ENCODE measurements around the gene NPTX1. TPM values are rescaled to one million over a fixed set of nuclear protein-coding genes. Genes with fewer than 3 reads are reported as not detected.
A peak's percentile ranks its signal among the peaks of the same experiment; 100 is the strongest.

The NPTX1 gene
- total and polyA plus RNA-seq, 2 donors = 1.4 to 2.3 TPM

DNA sequence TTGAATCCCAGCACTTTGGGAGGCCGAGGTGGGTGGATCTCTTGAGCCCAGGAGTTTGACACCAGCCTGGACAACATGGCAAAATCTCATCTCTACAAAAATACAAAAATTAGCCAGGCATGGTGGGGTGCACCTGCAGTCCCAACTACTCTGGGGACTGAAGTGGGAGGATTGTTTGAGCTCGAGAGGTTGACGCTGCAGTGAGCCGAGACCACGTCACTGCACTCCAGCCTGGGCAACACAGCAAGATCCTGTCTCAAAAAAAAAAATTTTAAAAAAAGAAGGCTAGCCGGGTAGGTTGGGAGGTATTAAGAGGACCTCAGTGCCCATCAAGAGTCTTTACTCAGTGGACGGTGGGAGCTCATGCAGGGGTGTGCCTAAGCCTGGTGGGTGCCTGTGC, 3.8 kb upstream of the NPTX1 start:
- Histone ChIP-seq H3K4me3 (ENCODE audit: low read depth, low read length) (no peak overlapping the region), H3K4me1 (ENCODE audit: insufficient read depth) (peaks cover 4% of the 10 kb centered on the region), H3K27ac (ENCODE audit: low read depth) (no peak overlapping the region), H3K36me3 (ENCODE audit: insufficient read depth) (no peaks in the 10 kb centered on the region)
- WGBS = 89% methylated on average over 7 of the region's 7 CpGs
- no peak for DNase-seq (ENCODE audit: extremely low spot score)

DNA sequence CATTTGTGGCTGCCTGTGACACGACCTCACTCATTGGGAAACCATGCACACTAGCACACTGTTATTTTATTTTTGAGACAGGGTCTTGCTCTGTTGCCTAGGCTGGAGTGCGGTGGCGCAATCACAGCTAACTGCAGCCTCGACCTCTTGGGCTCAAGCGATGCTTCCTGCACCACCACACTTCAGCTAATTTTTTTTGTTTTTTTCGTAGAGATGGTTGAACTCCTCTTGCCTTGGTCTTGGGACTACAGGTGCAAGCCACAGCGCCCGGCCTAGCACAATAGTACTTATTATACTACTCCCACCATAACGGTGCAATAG, 2.8 kb upstream of the NPTX1 start:
- Histone ChIP-seq H3K4me3 (ENCODE audit: low read depth, low read length) (no peak overlapping the region), H3K36me3 (ENCODE audit: insufficient read depth) (no peaks in the 10 kb centered on the region), H3K27ac (ENCODE audit: low read depth) (no peak overlapping the region), H3K4me1 (ENCODE audit: insufficient read depth) (peaks cover 4% of the 10 kb centered on the region)
- WGBS = 66% methylated on average over 9 of the region's 9 CpGs
- DNase-seq (ENCODE audit: extremely low spot score) = no peak

DNA sequence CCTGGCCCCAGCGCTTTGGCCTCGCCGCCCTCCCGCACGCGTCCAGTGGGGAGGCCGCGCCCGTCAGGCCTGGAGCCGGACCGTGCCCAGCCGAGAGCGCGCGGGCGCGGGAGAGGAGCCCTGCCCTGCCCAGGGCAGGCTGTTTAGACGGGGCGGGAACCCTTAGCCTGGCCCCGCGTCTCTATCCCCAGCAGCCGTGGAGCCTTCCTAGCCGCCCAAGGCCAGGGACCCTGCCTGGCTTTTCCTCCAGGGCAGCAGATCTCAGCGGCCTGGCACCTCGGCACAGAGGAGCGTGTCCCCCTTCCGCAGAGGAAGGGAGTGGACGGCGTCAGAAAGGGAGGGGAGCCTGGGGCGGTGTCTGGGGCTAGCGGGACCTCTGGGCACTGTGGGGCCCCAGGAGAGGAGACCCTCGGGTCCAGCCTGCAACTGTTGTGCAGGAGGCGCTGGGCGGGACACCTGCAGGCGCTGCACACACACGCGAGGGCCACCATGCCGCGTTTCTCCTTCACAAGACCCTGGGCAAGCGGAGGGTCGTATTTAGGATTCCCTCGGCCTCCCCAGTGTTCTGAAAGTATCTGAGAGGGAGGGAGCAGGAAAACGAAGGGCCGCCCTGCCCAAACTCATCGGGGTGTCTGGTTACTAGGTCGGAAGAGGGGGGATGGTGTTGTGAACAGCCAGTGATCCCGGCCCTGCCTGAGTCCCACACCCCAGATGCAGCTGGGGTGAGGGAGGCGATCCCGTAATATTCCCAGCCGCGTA, 2.3 kb upstream of the NPTX1 start:
- WGBS = 8% methylated on average over 51 of the region's 51 CpGs
- no peak overlapping the region for H3K27ac ChIP-seq (ENCODE audit: low read depth)
- DNase-seq (ENCODE audit: extremely low spot score) = no peak
- H3K36me3 ChIP-seq (ENCODE audit: insufficient read depth) = no peaks in the 10 kb centered on the region
- peaks cover 4% of the 10 kb centered on the region for H3K4me1 ChIP-seq (ENCODE audit: insufficient read depth)
- peak overlapping the region; percentile 20 for H3K4me3 ChIP-seq (ENCODE audit: low read depth, low read length)

DNA sequence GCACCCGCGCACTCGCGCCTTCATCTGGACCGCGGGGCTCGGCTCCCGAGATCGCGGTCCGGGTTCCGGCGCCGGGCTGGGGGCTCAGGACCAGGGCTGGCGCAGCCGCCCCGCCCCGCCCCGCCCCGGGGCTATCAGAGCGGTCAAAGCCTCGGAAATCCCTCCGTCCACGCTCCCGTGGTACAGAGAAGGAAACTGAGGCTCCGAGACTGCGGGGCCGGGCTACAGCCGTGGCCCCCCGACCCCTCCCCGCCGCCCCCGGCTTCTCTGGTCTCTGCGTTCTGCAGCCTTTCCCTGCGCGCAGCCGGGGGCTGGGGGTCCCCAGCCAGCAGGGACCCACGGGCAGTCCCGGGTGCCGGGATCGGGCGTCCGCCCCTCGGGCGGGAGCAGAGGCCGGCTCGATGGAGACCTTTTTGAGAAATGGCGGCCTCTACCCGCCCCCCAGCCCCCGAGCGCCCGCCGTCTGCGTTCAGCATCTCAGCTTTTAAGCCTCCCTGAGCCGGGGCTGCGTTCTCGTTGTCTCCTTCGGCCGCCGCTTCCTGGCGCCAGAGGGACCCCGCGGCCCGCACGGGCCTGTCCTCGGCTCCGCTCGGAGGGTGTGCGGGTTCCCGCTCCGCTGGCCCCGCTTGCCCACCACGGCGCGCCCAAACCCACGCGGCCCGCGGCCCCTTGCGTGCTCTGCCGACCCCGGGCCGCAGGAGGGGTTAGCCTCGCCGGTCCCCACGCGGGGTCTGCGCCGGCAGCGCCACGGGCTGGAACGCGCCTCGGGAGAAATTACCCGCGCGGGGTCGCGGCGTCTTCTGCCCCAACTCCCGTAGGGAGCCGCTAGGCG, 1.5 kb upstream of the NPTX1 start:
- no peak for DNase-seq (ENCODE audit: extremely low spot score)
- Histone ChIP-seq H3K4me3 (ENCODE audit: low read depth, low read length) (peak overlapping the region; percentile 20), H3K4me1 (ENCODE audit: insufficient read depth) (peaks cover 4% of the 10 kb centered on the region), H3K36me3 (ENCODE audit: insufficient read depth) (no peaks in the 10 kb centered on the region), H3K27ac (ENCODE audit: low read depth) (no peak overlapping the region)
- WGBS = 2% methylated on average over 103 of the region's 103 CpGs

DNA sequence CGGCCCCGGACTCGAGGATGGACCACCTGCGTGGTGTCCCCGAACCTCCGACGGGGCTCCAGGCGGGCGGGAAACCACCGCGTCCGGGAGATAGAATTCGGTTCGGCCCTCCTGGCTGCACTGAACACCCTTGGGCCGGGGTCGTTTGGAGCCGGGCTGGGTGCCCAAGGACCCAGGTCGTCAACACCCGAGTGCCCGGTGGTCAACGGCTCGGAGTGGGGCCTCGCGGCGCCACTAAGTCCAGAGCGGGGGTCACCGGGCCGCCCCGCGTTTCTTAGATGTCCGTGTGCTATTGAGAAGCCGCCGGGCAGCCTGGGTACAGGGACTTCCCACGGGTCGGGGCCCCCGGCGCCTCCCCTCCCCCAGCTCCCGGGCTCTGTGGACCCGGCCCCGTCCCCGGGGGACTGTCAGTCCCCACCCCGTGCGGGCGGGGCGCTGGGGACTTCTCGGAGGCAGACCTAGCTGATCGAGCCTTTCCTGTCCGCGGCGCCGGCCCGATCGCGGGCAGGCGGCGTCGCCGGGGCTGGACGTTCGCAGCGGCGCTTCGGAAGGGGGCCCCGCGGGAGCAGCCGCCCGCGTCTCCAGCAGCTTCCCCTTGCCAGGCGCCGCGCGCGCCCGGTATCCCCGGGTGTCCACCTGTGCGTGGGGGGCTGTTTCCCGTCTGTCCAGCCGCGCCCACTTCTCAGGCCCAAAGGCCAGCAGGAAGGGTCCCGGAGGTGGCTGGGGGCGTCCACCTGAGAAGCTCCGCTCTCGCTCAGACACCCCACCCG, 655 bp upstream of the NPTX1 start:
- under 1% methylated on average over 84 of the region's 84 CpGs for WGBS
- no peaks in the 10 kb centered on the region for H3K36me3 ChIP-seq (ENCODE audit: insufficient read depth)
- peaks cover 4% of the 10 kb centered on the region for H3K4me1 ChIP-seq (ENCODE audit: insufficient read depth)
- H3K4me3 ChIP-seq (ENCODE audit: low read depth, low read length) = peak overlapping the region; percentile 27
- H3K27ac ChIP-seq (ENCODE audit: low read depth) = no peak overlapping the region
- DNase-seq (ENCODE audit: extremely low spot score) = no peak

DNA sequence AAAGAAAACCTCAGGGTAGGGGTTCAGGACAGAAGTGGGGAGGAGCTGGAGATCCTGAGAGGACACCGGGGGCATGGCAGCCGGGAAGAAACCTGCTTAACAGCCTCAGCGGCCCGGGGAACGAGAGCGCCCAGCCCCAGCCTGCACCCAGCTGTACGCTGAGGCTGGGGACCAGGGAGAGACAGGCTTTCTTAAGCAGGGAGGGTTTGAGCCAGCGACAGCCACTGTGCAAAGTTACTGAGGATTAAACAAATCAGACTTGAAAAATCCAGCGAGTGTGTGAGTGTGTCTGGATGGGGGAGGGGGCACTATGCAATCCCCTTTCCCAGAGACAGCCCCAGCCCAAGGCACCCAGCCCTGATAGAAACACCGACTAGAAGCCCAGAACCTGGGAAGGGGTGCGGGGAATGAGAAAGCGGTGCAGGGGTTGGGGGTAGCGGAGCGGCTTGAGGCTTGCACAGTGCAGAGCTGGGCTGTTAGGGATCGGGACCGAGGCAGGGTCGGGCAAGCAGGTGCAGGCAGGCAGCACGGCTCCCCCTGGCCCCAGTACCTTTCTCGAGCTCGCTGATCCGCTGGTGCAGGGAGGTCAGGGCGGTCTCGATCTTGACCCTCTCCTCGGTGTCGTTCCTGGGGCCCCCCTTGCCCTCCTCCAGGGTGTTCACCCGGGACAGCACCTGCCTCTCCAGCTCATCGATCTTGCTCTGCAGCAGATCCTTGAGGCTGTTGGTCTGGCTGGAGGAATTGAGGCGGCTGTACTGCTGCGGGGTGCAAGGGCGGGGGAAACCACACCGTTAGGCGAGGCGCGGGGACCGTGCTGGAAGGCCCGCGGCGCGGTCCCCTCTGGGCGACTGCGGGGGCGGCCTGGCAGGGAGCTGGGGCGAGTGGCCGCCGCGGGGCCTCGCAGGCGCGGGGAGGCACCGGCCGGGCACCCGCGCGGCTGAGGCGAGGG, 1.2 kb downstream of the NPTX1 start:
- Histone ChIP-seq H3K27ac (ENCODE audit: low read depth) (no peak overlapping the region), H3K36me3 (ENCODE audit: insufficient read depth) (no peaks in the 10 kb centered on the region), H3K4me3 (ENCODE audit: low read depth, low read length) (no peak overlapping the region), H3K4me1 (ENCODE audit: insufficient read depth) (peaks cover 4% of the 10 kb centered on the region)
- WGBS = 3% methylated on average over 55 of the region's 55 CpGs
- DNase-seq (ENCODE audit: extremely low spot score) = no peak

DNA sequence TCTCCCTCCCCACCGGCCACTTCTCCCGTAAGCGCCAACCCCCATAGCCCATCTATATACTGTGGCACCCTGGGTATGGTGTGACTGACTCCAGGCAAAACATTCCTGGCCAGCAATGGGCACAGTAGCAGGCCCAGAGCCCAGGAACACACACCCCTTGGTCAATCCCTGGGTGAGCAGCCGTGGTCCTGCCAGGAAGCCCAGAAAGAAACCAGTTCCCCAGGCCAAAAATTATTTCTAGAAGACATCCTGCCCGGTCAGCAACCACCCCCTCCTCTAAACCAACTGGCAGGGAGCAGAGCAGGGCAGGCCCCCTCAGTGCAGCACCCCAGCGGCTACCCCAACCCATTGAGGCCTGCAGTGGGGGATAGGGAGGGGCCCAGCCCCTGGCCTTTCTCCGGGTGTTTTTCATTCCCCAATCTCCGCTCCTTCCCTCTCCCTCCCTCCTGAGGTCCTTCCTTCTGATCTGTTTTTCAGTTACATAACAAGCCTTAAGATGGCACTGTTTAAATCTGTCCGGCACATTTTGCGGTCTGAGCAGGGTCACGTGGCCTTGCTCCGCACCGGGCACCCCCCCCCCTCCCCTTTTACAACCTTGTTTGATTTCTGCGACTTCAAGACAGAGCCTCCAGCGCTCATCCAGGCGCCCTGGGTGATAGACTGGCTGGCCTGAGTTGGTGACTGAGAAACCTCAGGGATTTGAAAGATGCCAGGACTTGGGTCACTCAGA, 2.0 kb downstream of the NPTX1 start:
- no peak overlapping the region for H3K4me3 ChIP-seq (ENCODE audit: low read depth, low read length)
- WGBS = 19% methylated on average over 16 of the region's 16 CpGs
- no peak overlapping the region for H3K27ac ChIP-seq (ENCODE audit: low read depth)
- no peak for DNase-seq (ENCODE audit: extremely low spot score)
- peaks cover 4% of the 10 kb centered on the region for H3K4me1 ChIP-seq (ENCODE audit: insufficient read depth)
- no peaks in the 10 kb centered on the region for H3K36me3 ChIP-seq (ENCODE audit: insufficient read depth)

DNA sequence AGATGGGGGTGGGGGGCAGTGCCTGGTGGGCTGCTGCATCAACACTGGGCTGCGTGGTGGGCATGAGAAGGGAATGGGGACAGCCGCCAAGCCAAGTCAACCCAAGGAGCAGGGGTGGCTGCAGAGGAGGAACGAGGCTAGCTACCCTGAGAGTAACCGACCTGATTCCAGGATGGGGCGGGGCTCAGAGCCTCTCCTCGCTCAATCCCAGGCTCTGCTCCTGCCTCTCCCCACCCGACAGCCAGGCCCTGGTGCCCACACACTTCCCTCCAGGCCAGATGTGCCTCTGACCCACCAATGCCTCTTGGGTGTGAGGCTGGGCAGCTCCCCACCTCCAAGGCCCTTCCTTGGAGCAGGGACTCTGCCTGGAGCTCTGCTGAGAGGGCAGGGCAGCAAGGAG, 2.7 kb downstream of the NPTX1 start:
- 56% methylated on average over 7 of the region's 7 CpGs for WGBS
- Histone ChIP-seq H3K4me3 (ENCODE audit: low read depth, low read length) (no peak overlapping the region), H3K4me1 (ENCODE audit: insufficient read depth) (peaks cover 4% of the 10 kb centered on the region), H3K27ac (ENCODE audit: low read depth) (no peak overlapping the region), H3K36me3 (ENCODE audit: insufficient read depth) (no peaks in the 10 kb centered on the region)
- DNase-seq (ENCODE audit: extremely low spot score) = no peak

DNA sequence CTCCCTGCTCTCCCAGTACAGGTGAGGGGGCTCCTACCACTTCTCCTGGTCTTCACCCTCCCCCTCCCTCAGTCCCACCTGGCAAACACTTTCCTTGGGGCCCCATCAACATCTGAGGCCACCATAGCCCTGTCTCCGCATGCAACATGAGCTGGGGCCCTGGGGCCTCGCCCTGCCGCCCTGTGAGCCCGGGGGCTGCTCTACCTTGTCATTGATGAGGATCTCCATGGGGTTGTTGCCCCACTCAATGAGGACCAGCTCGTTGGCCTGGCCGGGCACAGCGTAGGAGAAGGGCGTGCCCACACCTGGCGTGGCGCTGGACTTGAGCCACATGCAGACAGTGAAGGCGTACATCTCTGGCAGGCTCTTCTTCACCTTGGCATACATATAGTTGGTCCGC, 3.4 kb downstream of the NPTX1 start:
- Histone ChIP-seq H3K27ac (ENCODE audit: low read depth) (no peak overlapping the region), H3K36me3 (ENCODE audit: insufficient read depth) (no peaks in the 10 kb centered on the region), H3K4me1 (ENCODE audit: insufficient read depth) (peaks cover 4% of the 10 kb centered on the region), H3K4me3 (ENCODE audit: low read depth, low read length) (no peak overlapping the region)
- 88% methylated on average over 12 of the region's 12 CpGs for WGBS
- DNase-seq (ENCODE audit: extremely low spot score) = no peak

DNA sequence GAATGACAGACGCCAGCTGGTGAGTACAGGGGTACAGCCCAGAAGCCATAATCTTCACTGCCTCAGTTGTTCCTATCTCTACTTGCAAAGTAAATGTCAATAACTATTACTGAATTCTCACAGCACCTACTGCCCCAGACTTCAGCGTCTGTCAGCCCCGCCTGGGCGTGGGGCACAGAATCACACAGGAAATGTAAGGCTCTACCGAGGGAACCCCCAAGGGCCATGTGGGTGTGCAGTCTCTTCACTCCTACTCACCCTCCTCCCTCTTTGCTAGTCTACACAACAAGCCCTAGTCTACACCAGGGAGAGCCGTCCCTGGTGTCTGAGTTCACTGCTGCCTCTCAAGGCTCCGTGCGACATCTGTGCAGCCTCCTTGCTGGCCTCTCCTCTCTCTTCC, 4.5 kb downstream of the NPTX1 start:
- DNase-seq (ENCODE audit: extremely low spot score) = no peak
- no peak overlapping the region for H3K27ac ChIP-seq (ENCODE audit: low read depth)
- no peak overlapping the region for H3K4me3 ChIP-seq (ENCODE audit: low read depth, low read length)
- WGBS = 82% methylated on average over 8 of the region's 8 CpGs
- peaks cover 2% of the 10 kb centered on the region for H3K4me1 ChIP-seq (ENCODE audit: insufficient read depth)
- H3K36me3 ChIP-seq (ENCODE audit: insufficient read depth) = no peaks in the 10 kb centered on the region

DNA sequence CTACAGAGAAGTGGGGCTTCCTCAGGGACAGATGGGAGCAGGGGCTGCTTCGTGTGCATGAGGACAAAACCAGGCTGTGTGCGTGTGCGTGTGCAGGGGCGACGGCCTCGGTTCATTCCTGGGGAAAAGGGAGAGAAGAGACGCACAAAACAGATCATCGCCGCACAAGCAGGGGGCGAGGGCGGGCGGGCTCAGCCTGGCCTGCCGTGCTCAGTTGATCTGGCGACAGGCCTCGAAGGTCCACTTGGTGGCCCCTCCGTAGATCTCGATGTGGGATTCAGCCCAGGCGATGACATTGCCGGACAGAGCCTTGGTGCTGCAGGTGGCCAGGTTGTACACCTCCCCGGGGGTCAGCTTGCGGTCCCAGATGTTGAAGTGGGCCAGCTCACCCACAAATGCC, 5.8 kb downstream of the NPTX1 start:
- no peaks in the 10 kb centered on the region for H3K36me3 ChIP-seq (ENCODE audit: insufficient read depth)
- no peak for DNase-seq (ENCODE audit: extremely low spot score)
- 82% methylated on average over 21 of the region's 21 CpGs for WGBS

DNA sequence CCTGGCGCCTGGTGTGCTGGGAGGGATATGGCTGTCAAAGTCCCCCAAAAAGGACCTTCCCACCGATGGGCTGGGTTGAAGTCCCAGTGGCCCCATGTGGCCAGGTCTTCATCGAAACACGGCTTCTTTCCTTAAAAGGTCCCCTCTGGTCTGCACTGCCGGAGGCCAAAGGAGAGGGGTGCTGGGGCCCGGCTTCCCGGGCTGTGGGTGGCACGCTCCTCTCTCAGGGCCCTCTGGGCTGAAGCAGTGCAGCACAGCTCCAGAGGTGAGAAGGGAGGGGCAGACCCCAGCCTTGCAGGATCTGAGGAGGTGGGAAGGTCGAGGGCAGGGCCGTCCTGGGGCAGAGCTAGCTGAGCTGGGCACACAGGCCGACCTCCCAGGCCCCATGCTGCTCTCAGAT, 6.7 kb downstream of the NPTX1 start:
- Histone ChIP-seq H3K36me3 (ENCODE audit: insufficient read depth) (no peaks in the 10 kb centered on the region), H3K27ac (ENCODE audit: low read depth) (no peak overlapping the region), H3K4me3 (ENCODE audit: low read depth, low read length) (no peak overlapping the region), H3K4me1 (ENCODE audit: insufficient read depth) (no peaks in the 10 kb centered on the region)
- no peak for DNase-seq (ENCODE audit: extremely low spot score)
- WGBS = 82% methylated on average over 11 of the region's 11 CpGs

More for the DNA sequence above, 5.8 kb downstream of the NPTX1 start:
- no peak overlapping the region for H3K4me3 ChIP-seq (ENCODE audit: low read depth, low read length)
- H3K4me1 ChIP-seq (ENCODE audit: insufficient read depth) = no peaks in the 10 kb centered on the region
- no peak overlapping the region for H3K27ac ChIP-seq (ENCODE audit: low read depth)

Data from urinary bladder (tissue), 4 donors.